ENCODE measurements around the gene SH3D19.
"Not testable (repeated sequence)": the region's sequence is repeated elsewhere in the genome, so short reads cannot be mapped to it uniquely, and the experiment has no call there.

Gene SH3D19

GRCh38 chr4:151324124-151324751 lies 1.2 kb downstream of the SH3D19 start:
- FAIRE-seq (no peak), DNase-seq (ENCODE audit: insufficient read length, low spot score) (no peak)
- no peak for TF ChIP-seq PAX5 (IDR thresholded peaks at IDR 0.05; ENCODE audit: insufficient read depth, low read length, severe bottlenecking)
- TF ChIP-seq POU2F2 (IDR thresholded peaks at IDR 0.05; ENCODE audit: low read depth, low read length) = no peak
- no peak for TF ChIP-seq TAF1 (IDR thresholded peaks at IDR 0.05; ENCODE audit: low read depth, low read length)
- no peak for TF ChIP-seq POLR2AphosphoS5 (IDR thresholded peaks at IDR 0.05; ENCODE audit: low read depth, low read length)
- no peak for TF ChIP-seq SPI1 (IDR thresholded peaks at IDR 0.05; ENCODE audit: low read depth, low read length)
- TF ChIP-seq POLR2A (IDR thresholded peaks at IDR 0.05; ENCODE audit: low read depth, low read length) = no peak

- no peak for DNase-seq (ENCODE audit: insufficient read length, low spot score)
- FAIRE-seq = no peak
- TF ChIP-seq POU2F2 (IDR thresholded peaks at IDR 0.05; ENCODE audit: low read depth, low read length) = no peak
- TF ChIP-seq PAX5 (IDR thresholded peaks at IDR 0.05; ENCODE audit: insufficient read depth, low read length, severe bottlenecking) = no peak
- TF ChIP-seq SPI1 (IDR thresholded peaks at IDR 0.05; ENCODE audit: low read depth, low read length) = no peak
- no peak for TF ChIP-seq TAF1 (IDR thresholded peaks at IDR 0.05; ENCODE audit: low read depth, low read length)
- TF ChIP-seq POLR2A (IDR thresholded peaks at IDR 0.05; ENCODE audit: low read depth, low read length) = no peak
- TF ChIP-seq POLR2AphosphoS5 (IDR thresholded peaks at IDR 0.05; ENCODE audit: low read depth, low read length) = no peak
Measured at GRCh38 chr4:151323667-151324066, 1.7 kb downstream of the SH3D19 start.

- FAIRE-seq (no peak), DNase-seq (ENCODE audit: insufficient read length, low spot score) (no peak)
- TF ChIP-seq SPI1 (IDR thresholded peaks at IDR 0.05; ENCODE audit: low read depth, low read length) (no peak), POLR2AphosphoS5 (IDR thresholded peaks at IDR 0.05; ENCODE audit: low read depth, low read length) (no peak), POLR2A (IDR thresholded peaks at IDR 0.05; ENCODE audit: low read depth, low read length) (no peak)
Measured at GRCh38 chr4:151322570-151322969, 2.8 kb downstream of the SH3D19 start.

GRCh38 chr4:151322161-151322560 lies 3.2 kb downstream of the SH3D19 start:
- not testable (repeated sequence) for DNase-seq (ENCODE audit: insufficient read length, low spot score); FAIRE-seq

GRCh38 chr4:151321586-151321985 lies 3.8 kb downstream of the SH3D19 start:
- no peak for FAIRE-seq
- TF ChIP-seq SPI1 (IDR thresholded peaks at IDR 0.05; ENCODE audit: low read depth, low read length) (no peak), POU2F2 (IDR thresholded peaks at IDR 0.05; ENCODE audit: low read depth, low read length) (no peak), TAF1 (IDR thresholded peaks at IDR 0.05; ENCODE audit: low read depth, low read length) (no peak), POLR2A (IDR thresholded peaks at IDR 0.05; ENCODE audit: low read depth, low read length) (no peak), PAX5 (IDR thresholded peaks at IDR 0.05; ENCODE audit: insufficient read depth, low read length, severe bottlenecking) (no peak), POLR2AphosphoS5 (IDR thresholded peaks at IDR 0.05; ENCODE audit: low read depth, low read length) (no peak)
- no peak for DNase-seq (ENCODE audit: insufficient read length, low spot score)

GRCh38 chr4:151319490-151319889 lies 5.9 kb downstream of the SH3D19 start:
- TF ChIP-seq POLR2AphosphoS5 (IDR thresholded peaks at IDR 0.05; ENCODE audit: low read depth, low read length) = no peak
- no peak for TF ChIP-seq POU2F2 (IDR thresholded peaks at IDR 0.05; ENCODE audit: low read depth, low read length)
- TF ChIP-seq POLR2A (IDR thresholded peaks at IDR 0.05; ENCODE audit: low read depth, low read length) = no peak
- no peak for TF ChIP-seq PAX5 (IDR thresholded peaks at IDR 0.05; ENCODE audit: insufficient read depth, low read length, severe bottlenecking)
- TF ChIP-seq SPI1 (IDR thresholded peaks at IDR 0.05; ENCODE audit: low read depth, low read length) = no peak
- no peak for TF ChIP-seq TAF1 (IDR thresholded peaks at IDR 0.05; ENCODE audit: low read depth, low read length)
- FAIRE-seq (no peak), DNase-seq (ENCODE audit: insufficient read length, low spot score) (no peak)

- FAIRE-seq (no peak), DNase-seq (ENCODE audit: insufficient read length, low spot score) (no peak)
- TF ChIP-seq PAX5 (IDR thresholded peaks at IDR 0.05; ENCODE audit: insufficient read depth, low read length, severe bottlenecking) (no peak), TAF1 (IDR thresholded peaks at IDR 0.05; ENCODE audit: low read depth, low read length) (no peak), POU2F2 (IDR thresholded peaks at IDR 0.05; ENCODE audit: low read depth, low read length) (no peak), POLR2A (IDR thresholded peaks at IDR 0.05; ENCODE audit: low read depth, low read length) (no peak), POLR2AphosphoS5 (IDR thresholded peaks at IDR 0.05; ENCODE audit: low read depth, low read length) (no peak), SPI1 (IDR thresholded peaks at IDR 0.05; ENCODE audit: low read depth, low read length) (no peak)
Measured at GRCh38 chr4:151318307-151319006, 6.9 kb downstream of the SH3D19 start.

- no peak for TF ChIP-seq POU2F2 (IDR thresholded peaks at IDR 0.05; ENCODE audit: low read depth, low read length)
- no peak for TF ChIP-seq SPI1 (IDR thresholded peaks at IDR 0.05; ENCODE audit: low read depth, low read length)
- no peak for TF ChIP-seq POLR2A (IDR thresholded peaks at IDR 0.05; ENCODE audit: low read depth, low read length)
- TF ChIP-seq TAF1 (IDR thresholded peaks at IDR 0.05; ENCODE audit: low read depth, low read length) = no peak
- TF ChIP-seq POLR2AphosphoS5 (IDR thresholded peaks at IDR 0.05; ENCODE audit: low read depth, low read length) = no peak
- no peak for TF ChIP-seq PAX5 (IDR thresholded peaks at IDR 0.05; ENCODE audit: insufficient read depth, low read length, severe bottlenecking)
- FAIRE-seq (no peak), DNase-seq (ENCODE audit: insufficient read length, low spot score) (no peak)
Measured at GRCh38 chr4:151316645-151317044, 8.8 kb downstream of the SH3D19 start.

- TF ChIP-seq POU2F2 (IDR thresholded peaks at IDR 0.05; ENCODE audit: low read depth, low read length) = no peak
- no peak for TF ChIP-seq POLR2A (IDR thresholded peaks at IDR 0.05; ENCODE audit: low read depth, low read length)
- TF ChIP-seq TAF1 (IDR thresholded peaks at IDR 0.05; ENCODE audit: low read depth, low read length) = no peak
- no peak for TF ChIP-seq PAX5 (IDR thresholded peaks at IDR 0.05; ENCODE audit: insufficient read depth, low read length, severe bottlenecking)
- TF ChIP-seq SPI1 (IDR thresholded peaks at IDR 0.05; ENCODE audit: low read depth, low read length) = no peak
- TF ChIP-seq POLR2AphosphoS5 (IDR thresholded peaks at IDR 0.05; ENCODE audit: low read depth, low read length) = no peak
- no peak for DNase-seq (ENCODE audit: insufficient read length, low spot score)
- FAIRE-seq = no peak
Measured at GRCh38 chr4:151315212-151315886, 10.1 kb downstream of the SH3D19 start.

Data from GM12891 (cell line).